Measurements from ENCODE around the gene DDAH2. TPM values are rescaled to one million over a fixed set of nuclear protein-coding genes. Genes with fewer than 3 reads are reported as not detected.

The DDAH2 gene
- total RNA-seq, 2 experiments from 2014 or later, result 6.2 to 6.6 TPM

DNA sequence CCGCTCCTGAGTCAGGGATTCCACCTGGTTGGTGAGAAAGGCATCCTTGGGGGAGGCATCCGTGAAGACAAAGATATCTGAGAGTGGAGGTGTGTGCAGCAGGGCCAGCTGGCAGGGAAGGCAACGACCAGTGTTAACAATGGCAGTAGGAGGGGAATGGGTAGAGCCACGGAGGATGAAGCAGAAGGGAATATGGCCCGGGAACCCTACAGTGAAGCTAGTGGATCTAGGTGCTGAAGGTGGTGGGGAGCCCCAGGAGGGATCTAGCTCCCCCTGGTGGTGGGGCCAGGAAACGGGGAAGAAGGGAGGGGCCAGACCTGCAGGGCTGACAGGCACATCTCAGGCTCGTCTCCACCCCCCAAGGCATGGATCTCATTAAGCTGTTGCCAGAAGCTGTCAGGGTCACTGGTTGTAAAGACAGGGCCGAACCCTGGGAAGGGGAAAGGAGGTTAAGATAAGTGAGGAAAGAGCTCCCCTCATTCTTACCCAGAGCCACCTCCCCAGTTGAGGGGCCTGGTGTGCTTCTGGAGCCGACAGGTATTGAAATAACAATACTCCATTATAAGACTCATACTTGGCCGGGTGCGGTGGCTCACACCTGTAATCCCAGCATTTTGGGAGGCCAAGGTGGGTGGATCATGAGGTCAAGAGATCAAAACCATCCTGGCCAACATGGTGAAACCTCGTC lies 40.7 kb upstream of the DDAH2 start:
- Mint-ChIP-seq H3K27ac (peak overlapping the region; percentile 25), H3K4me3 (no peak overlapping the region), H3K27me3 (no peaks in the 10 kb centered on the region), H3K36me3 (no peaks in the 10 kb centered on the region), H3K9me3 (no peaks in the 10 kb centered on the region), H3K4me1 (ENCODE audit: low read depth) (peaks cover 21% of the 10 kb centered on the region)
- intact Hi-C loops (cut with micrococcal nuclease), result loop anchor here (1.0 to 2.0 kb wide), 2 partner anchors 31 to 41 kb away; partner anchors contain the start of gene DDAH2
- ChIA-PET POLR2A (interaction anchor here (0.5 to 1.0 kb wide), 6 partner anchors 15 to 211 kb away, joined by 3 read pairs; partner anchors contain the start of gene LY6G5C), CTCF (interaction anchor here (0.6 to 4.9 kb wide), 42 partner anchors 8 to 171 kb away, joined by 3 to 67 read pairs (median 5); partner anchors contain the start of genes ABHD16A, CLIC1, DDAH2 and GPANK1)
- peak; percentile 90 for DNase-seq

DNA sequence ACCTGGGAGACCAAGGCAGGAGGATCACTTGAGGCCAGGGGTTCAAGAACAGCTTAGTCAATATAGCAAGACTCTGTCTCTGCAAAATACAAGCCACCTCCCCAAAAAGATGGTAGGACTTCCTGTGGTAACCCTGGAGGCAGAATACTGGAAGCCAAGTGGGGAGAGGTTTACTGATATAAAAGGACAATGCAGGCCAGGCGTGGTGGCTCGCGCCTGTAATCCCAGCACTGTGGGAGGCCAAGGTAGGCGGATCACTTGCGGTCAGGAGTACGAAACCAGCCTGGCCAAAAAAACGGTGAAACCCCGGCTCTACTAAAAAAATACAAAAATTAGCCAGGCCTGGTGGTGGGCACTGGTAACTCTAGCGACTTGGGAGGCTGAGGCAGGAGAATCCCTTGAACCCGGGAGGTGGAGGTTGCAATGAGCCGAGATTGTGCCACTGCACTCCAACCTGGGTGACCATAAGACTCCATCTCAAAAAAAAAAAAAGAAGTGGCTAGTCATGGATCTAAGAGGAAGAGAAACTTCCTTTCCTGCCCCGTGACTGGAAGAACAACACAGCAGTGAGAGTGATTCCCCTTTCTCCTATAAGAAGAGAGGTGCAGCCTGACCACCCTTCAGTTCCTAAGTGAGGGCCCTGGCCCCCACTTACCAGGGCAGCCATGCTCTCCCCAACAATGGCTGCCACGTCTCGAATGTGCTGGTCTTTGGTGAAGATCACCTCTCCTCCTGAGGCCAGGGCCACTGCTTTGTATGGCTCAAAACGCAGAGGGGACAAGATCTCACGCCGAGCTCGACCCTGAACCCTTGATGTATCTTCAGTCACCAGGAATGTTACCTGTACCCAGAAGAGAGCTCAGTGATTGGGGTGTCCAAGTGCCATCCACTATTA lies 39.5 kb upstream of the DDAH2 start:
- DNase-seq, result no peak
- ChIA-PET POLR2A (no interaction called here), CTCF (interaction anchor here (0.6 to 4.9 kb wide), 23 partner anchors 8 to 156 kb away, joined by 3 to 67 read pairs (median 6); partner anchors contain the start of genes CLIC1, DDAH2, GPANK1 and LSM2)
- intact Hi-C loops (cut with micrococcal nuclease), result loop anchor here (1.0 to 2.0 kb wide), 2 partner anchors 30 to 39 kb away; partner anchors contain the start of gene DDAH2
- Mint-ChIP-seq H3K36me3 (peaks cover 2% of the 10 kb centered on the region), H3K4me3 (no peak overlapping the region), H3K27me3 (no peaks in the 10 kb centered on the region), H3K9me3 (no peaks in the 10 kb centered on the region), H3K27ac (no peak overlapping the region), H3K4me1 (ENCODE audit: low read depth) (peaks cover 21% of the 10 kb centered on the region)

- Mint-ChIP-seq H3K4me3 (no peak overlapping the region), H3K4me1 (ENCODE audit: low read depth) (peaks cover 13% of the 10 kb centered on the region), H3K27ac (no peak overlapping the region), H3K9me3 (no peaks in the 10 kb centered on the region), H3K36me3 (peaks cover 13% of the 10 kb centered on the region), H3K27me3 (no peaks in the 10 kb centered on the region)
- intact Hi-C loops (cut with micrococcal nuclease), result no loop called here
- ChIA-PET POLR2A (no interaction called here), CTCF (no interaction called here)
- DNase-seq, result no peak
Measured at GRCh38 chr6:31767096-31767645, 38.1 kb upstream of the DDAH2 start.

GRCh38 chr6:31765910-31766794 lies 37.1 kb upstream of the DDAH2 start:
- peaks cover 22% of the 10 kb centered on the region for H3K36me3 Mint-ChIP-seq
- CTCF ChIA-PET, result no interaction called here
- POLR2A ChIA-PET, result no interaction called here
- intact Hi-C loops (cut with micrococcal nuclease), result no loop called here
- no peaks in the 10 kb centered on the region for H3K9me3 Mint-ChIP-seq
- H3K4me3 Mint-ChIP-seq, result no peak overlapping the region
- H3K27ac Mint-ChIP-seq, result no peak overlapping the region
- peaks cover 5% of the 10 kb centered on the region for H3K4me1 Mint-ChIP-seq (ENCODE audit: low read depth)
- H3K27me3 Mint-ChIP-seq, result no peaks in the 10 kb centered on the region
- no peak for DNase-seq

DNA sequence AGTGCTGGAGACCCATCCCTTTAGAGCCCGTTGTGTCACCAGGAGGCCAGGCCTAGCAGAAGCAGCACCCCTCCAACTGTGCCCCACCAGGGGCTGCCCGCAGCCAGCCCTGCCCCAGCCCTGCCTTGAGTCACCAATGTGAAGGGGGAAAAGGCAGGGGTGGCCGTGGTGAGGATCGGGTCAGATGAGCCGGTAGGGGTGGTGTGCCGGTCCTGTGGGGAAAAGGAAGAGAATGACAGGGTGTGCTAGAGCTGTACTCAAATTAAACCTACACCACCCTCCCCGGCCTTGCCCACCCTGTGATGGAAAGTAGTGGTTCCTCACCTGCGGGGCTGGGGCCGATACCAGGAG lies 36.4 kb upstream of the DDAH2 start:
- no peak overlapping the region for H3K4me3 Mint-ChIP-seq
- no peak for DNase-seq
- peaks cover 4% of the 10 kb centered on the region for H3K4me1 Mint-ChIP-seq (ENCODE audit: low read depth)
- H3K27me3 Mint-ChIP-seq, result no peaks in the 10 kb centered on the region
- H3K36me3 Mint-ChIP-seq, result peaks cover 28% of the 10 kb centered on the region
- no peaks in the 10 kb centered on the region for H3K9me3 Mint-ChIP-seq
- ChIA-PET CTCF (no interaction called here), POLR2A (no interaction called here)
- intact Hi-C loops (cut with micrococcal nuclease), result no loop called here
- no peak overlapping the region for H3K27ac Mint-ChIP-seq

DNA sequence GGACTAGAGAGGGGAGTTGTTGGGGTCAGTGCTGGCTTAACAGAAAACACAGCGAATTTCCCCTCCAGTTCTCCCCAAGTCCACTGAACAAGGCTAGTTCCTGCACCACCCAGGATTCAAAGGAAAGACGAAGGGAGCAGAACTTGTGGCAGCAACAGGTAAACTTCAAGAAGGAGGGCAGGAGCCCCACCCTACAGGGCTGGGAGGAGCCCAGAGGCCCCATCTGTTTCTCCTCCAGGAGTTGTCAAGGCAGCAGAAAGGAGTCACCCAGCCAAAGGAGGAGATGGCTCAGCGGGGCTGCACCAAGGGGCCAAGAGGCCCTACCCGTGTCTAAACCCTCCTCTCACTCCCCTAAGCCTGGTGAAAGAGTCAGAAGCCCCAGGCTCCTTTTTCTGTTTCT lies 35.1 kb upstream of the DDAH2 start:
- intact Hi-C loops (cut with micrococcal nuclease), result no loop called here
- Mint-ChIP-seq H3K9me3 (no peaks in the 10 kb centered on the region), H3K4me1 (ENCODE audit: low read depth) (no peaks in the 10 kb centered on the region), H3K36me3 (peaks cover 41% of the 10 kb centered on the region), H3K27me3 (no peaks in the 10 kb centered on the region), H3K27ac (no peak overlapping the region), H3K4me3 (no peak overlapping the region)
- ChIA-PET CTCF (interaction anchor here (1.2 kb wide), 1 partner anchor 28 kb away, joined by 3 read pairs; no protein-coding TSS in a partner anchor), POLR2A (no interaction called here)
- DNase-seq, result no peak

DNA sequence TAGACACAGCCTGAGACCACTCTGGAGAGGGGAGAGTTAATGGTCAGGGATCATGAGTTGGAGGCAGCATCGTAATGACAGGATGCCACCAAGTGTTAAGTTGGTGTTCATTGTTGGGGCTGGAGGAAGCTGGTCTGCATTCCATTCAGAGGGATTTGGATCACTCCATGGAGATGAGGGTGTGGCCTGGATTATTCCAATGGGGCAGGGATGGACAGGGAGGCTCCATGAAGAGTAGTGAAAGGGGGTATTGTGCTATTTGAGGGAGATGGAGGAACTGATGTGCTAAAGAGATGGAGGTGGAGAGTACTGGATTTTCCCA lies 34.5 kb upstream of the DDAH2 start:
- intact Hi-C loops (cut with micrococcal nuclease), result no loop called here
- no peak overlapping the region for H3K27ac Mint-ChIP-seq
- no peaks in the 10 kb centered on the region for H3K4me1 Mint-ChIP-seq (ENCODE audit: low read depth)
- H3K4me3 Mint-ChIP-seq, result no peak overlapping the region
- CTCF ChIA-PET, result no interaction called here
- no peaks in the 10 kb centered on the region for H3K27me3 Mint-ChIP-seq
- no peak for DNase-seq
- peaks cover 47% of the 10 kb centered on the region for H3K36me3 Mint-ChIP-seq
- no peaks in the 10 kb centered on the region for H3K9me3 Mint-ChIP-seq
- POLR2A ChIA-PET, result no interaction called here

DNA sequence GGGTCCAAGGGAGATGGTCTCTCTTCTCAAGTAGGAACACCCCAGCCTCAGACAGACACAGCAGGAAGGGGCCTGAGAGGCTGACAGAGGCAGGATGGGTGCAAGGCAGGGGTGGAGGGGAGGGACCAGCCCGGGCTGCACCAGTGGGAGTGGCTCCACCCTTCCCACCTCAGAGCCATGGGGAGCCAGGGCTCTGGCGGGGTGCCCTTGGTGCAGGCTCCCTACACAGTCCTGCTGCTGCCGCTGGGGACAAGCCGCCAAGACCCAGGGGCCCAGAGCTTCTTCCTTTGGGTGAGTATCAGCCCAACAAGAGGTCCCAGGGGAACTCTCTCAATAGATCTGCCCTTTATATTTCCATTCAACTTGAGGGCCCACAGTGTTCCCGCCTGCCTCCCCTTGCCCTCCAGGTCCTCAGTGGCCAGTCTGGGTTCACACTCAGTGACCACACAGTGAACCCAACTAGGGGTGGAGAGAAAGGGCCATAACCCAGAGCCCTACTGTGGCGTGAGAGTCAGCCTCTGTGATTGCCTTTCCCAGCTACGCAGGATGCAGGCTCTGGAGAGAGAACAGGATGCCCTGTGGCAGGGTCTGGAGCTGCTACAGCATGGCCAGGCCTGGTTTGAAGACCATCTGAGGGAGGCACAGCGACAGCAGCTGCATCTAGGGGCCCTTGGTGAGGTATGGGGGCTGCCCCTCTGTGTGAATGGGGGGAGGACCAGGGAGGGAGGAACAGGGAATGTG lies 33.9 kb upstream of the DDAH2 start:
- ChIA-PET CTCF (interaction anchor here (0.6 kb wide), 1 partner anchor 25 kb away, joined by 3 read pairs; no protein-coding TSS in a partner anchor), POLR2A (no interaction called here)
- DNase-seq, result no peak
- H3K27ac Mint-ChIP-seq, result no peak overlapping the region
- H3K4me3 Mint-ChIP-seq, result no peak overlapping the region
- no peaks in the 10 kb centered on the region for H3K4me1 Mint-ChIP-seq (ENCODE audit: low read depth)
- H3K27me3 Mint-ChIP-seq, result no peaks in the 10 kb centered on the region
- H3K36me3 Mint-ChIP-seq, result peaks cover 51% of the 10 kb centered on the region
- intact Hi-C loops (cut with micrococcal nuclease), result no loop called here
- H3K9me3 Mint-ChIP-seq, result no peaks in the 10 kb centered on the region

- no peak within 1 kb of the TSS for H3K27ac Mint-ChIP-seq
Measured at GRCh38 chr6:31762356-31762755, 33.3 kb upstream of the DDAH2 start, which contains the start of gene SAPCD1. SAPCD1 (plus strand) TSS chr6:31762656; CDS start chr6:31763055, 399 bp downstream.

GRCh38 chr6:31761343-31761742 lies 32.2 kb upstream of the DDAH2 start:
- no peaks in the 10 kb centered on the region for H3K9me3 Mint-ChIP-seq
- H3K27me3 Mint-ChIP-seq, result no peaks in the 10 kb centered on the region
- POLR2A ChIA-PET, result no interaction called here
- H3K27ac Mint-ChIP-seq, result no peak overlapping the region
- intact Hi-C loops (cut with micrococcal nuclease), result no loop called here
- CTCF ChIA-PET, result interaction anchor here (1.2 kb wide), 1 partner anchor 8 kb away, joined by 4 read pairs; no protein-coding TSS in a partner anchor
- H3K4me1 Mint-ChIP-seq (ENCODE audit: low read depth), result no peaks in the 10 kb centered on the region
- DNase-seq, result no peak
- H3K4me3 Mint-ChIP-seq, result no peak overlapping the region
- peaks cover 54% of the 10 kb centered on the region for H3K36me3 Mint-ChIP-seq

More at GRCh38 chr6:31762356-31762755, 33.3 kb upstream of the DDAH2 start, which contains the start of gene SAPCD1:
- H3K36me3 Mint-ChIP-seq, result peaks cover 53% of the 10 kb centered on the region
- CTCF ChIA-PET, result interaction anchor here (0.6 kb wide), 1 partner anchor 26 kb away, joined by 3 read pairs; no protein-coding TSS in a partner anchor
- intact Hi-C loops (cut with micrococcal nuclease), result no loop called here
- no peak within 1 kb of the TSS for H3K4me3 Mint-ChIP-seq
- no peaks in the 10 kb centered on the region for H3K4me1 Mint-ChIP-seq (ENCODE audit: low read depth)
- H3K27me3 Mint-ChIP-seq, result no peaks in the 10 kb centered on the region
- no peaks in the 10 kb centered on the region for H3K9me3 Mint-ChIP-seq
- DNase-seq, result no peak
- POLR2A ChIA-PET, result no interaction called here

- intact Hi-C loops (cut with micrococcal nuclease), result no loop called here
- H3K36me3 Mint-ChIP-seq, result peaks cover 54% of the 10 kb centered on the region
- H3K27me3 Mint-ChIP-seq, result no peaks in the 10 kb centered on the region
- no peak overlapping the region for H3K4me3 Mint-ChIP-seq
- H3K27ac Mint-ChIP-seq, result no peak overlapping the region
- ChIA-PET POLR2A (no interaction called here), CTCF (interaction anchor here (1.2 kb wide), 1 partner anchor 9 kb away, joined by 4 read pairs; no protein-coding TSS in a partner anchor)
- no peak for DNase-seq
- no peaks in the 10 kb centered on the region for H3K4me1 Mint-ChIP-seq (ENCODE audit: low read depth)
- no peaks in the 10 kb centered on the region for H3K9me3 Mint-ChIP-seq
Measured at GRCh38 chr6:31760790-31761189, 31.7 kb upstream of the DDAH2 start.

All from activated CD4-positive, alpha-beta memory T cell treated with anti-CD3 and anti-CD28 coated beads for 36 hours (primary cell).